Effector memory CD8-positive, alpha-beta T cell (primary cell): ENCODE measurements around the gene CYP26A1.

Source experiments
- ATAC-seq: fragments of 150-1000 bp; cut with Tn5 transposase; replicated peaks from 2 replicates; pipeline ENCODE4 v1.10.0; 2021; ENCODE audit warnings: mild to moderate bottlenecking, moderate library complexity
- DNase-seq, 3 experiments: peaks; one replicate each; pipeline ENCODE4 v3.0.0; 2021
- H3K27ac Mint-ChIP-seq, 2 donors: one replicate each; pipeline ENCODE4 v1.8.0; 2022; ENCODE audit warnings: mild to moderate bottlenecking in 2 of 2, mixed read lengths in 2 of 2, moderate library complexity in 2 of 2
- H3K27me3 Mint-ChIP-seq, 2 donors: one replicate each; pipeline ENCODE4 v1.8.0; 2022; ENCODE audit warnings: mixed read lengths in 2 of 2
- H3K36me3 Mint-ChIP-seq: one replicate; pipeline ENCODE4 v1.8.0; 2022; ENCODE audit warnings: mild to moderate bottlenecking, moderate library complexity, mixed read lengths; ENCODE audit not compliant: insufficient read depth
- H3K4me1 Mint-ChIP-seq, 2 donors: one replicate each; pipeline ENCODE4 v1.8.0; 2022; ENCODE audit warnings: low read depth in 2 of 2, mixed read lengths in 2 of 2
- H3K4me3 Mint-ChIP-seq, 2 donors: one replicate each; pipeline ENCODE4 v1.8.0; 2022; ENCODE audit warnings: mild to moderate bottlenecking in 2 of 2, mixed read lengths in 2 of 2, moderate library complexity in 2 of 2
- H3K9me3 Mint-ChIP-seq, 2 donors: one replicate each; pipeline ENCODE4 v1.8.0; 2022; ENCODE audit warnings: mixed read lengths in 2 of 2
- total RNA-seq, 9 experiments: gene quantifications; one replicate each; lab custom pipeline; 2026; lab: John Stamatoyannopoulos, UW

Gene CYP26A1, protein sequence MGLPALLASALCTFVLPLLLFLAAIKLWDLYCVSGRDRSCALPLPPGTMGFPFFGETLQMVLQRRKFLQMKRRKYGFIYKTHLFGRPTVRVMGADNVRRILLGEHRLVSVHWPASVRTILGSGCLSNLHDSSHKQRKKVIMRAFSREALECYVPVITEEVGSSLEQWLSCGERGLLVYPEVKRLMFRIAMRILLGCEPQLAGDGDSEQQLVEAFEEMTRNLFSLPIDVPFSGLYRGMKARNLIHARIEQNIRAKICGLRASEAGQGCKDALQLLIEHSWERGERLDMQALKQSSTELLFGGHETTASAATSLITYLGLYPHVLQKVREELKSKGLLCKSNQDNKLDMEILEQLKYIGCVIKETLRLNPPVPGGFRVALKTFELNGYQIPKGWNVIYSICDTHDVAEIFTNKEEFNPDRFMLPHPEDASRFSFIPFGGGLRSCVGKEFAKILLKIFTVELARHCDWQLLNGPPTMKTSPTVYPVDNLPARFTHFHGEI
- 0 to 0.07 (median 0) reads per million in 9 experiments for total RNA-seq

GRCh38 chr10:93073539-93074146 is at the start of gene CYP26A1:
Gene CYP26A1, plus strand, starts transcription at chr10:93073893. Its CDS starts 42 bp downstream, at chr10:93073935.
- Mint-ChIP-seq H3K27ac (no peak within 1 kb of the TSS), H3K9me3 (no peaks in the 10 kb centered on the region), H3K4me3 (peak within 1 kb of the TSS; percentile 77 to 85), H3K27me3 (peaks cover 59 to 91% of the 10 kb centered on the region in 2 donors), H3K36me3 (no peaks in the 10 kb centered on the region), H3K4me1 (peaks cover 7 to 25% of the 10 kb centered on the region in 2 donors)
- no peak for DNase-seq
- ATAC-seq, result peak; percentile 22

DNA sequence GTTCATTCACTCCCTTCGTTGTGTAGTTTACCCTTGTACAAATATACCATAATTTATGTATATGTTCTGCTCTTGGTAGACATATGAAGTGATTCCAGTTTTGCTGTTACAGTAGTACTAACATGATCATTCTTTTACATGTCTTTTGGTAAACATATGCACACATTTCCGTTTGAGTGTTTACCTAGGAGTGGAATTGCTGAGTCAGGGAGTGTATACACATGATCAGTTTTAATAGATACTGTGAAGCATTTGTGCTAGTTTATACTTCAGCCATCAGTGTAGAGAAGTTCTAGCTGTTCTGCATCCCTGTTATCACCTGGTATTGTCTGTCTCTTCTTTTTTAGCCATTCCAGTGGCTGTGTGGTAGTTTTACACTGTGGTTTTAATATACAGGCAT is 47.6 kb upstream of the CYP26A1 start:
- no peak overlapping the region for H3K4me3 Mint-ChIP-seq

GRCh38 chr10:93027508-93027907 is 46.2 kb upstream of the CYP26A1 start:
- Mint-ChIP-seq H3K4me1 (peaks cover under 1 to 2% of the 10 kb centered on the region in 2 donors), H3K36me3 (no peaks in the 10 kb centered on the region), H3K27ac (no peak overlapping the region), H3K9me3 (no peaks in the 10 kb centered on the region), H3K27me3 (no peaks in the 10 kb centered on the region), H3K4me3 (no peak overlapping the region)
- ATAC-seq, result no peak
- DNase-seq, result no peak

More for the DNA sequence above, 47.6 kb upstream of the CYP26A1 start:
- ATAC-seq (no peak), DNase-seq (no peak)
- Mint-ChIP-seq H3K36me3 (peaks cover 3% of the 10 kb centered on the region), H3K9me3 (no peaks in the 10 kb centered on the region), H3K27me3 (no peaks in the 10 kb centered on the region), H3K4me1 (peaks cover 0 to 2% of the 10 kb centered on the region in 2 donors), H3K27ac (no peak overlapping the region)

DNA sequence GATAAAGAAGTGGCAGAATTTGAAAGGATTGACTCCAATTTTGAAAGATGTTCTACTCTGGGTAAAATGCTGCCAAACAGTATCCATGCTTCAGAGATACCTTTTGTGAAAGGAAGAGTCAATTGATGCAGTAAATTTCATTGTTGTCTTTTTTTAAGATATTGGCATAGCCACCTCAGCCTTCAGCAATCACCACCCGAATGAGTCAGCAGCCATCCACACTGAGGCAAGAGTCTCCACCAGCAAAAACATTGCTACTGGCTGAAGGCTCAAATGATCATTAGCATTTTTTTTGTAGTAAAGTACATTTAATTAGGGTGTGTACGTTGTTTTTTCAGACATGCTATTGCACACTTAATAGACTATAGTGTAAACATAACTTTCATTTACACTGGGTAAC is 44.8 kb upstream of the CYP26A1 start:
- no peaks in the 10 kb centered on the region for H3K27me3 Mint-ChIP-seq
- no peak overlapping the region for H3K4me3 Mint-ChIP-seq
- no peak overlapping the region for H3K27ac Mint-ChIP-seq
- ATAC-seq (no peak), DNase-seq (no peak)
- H3K9me3 Mint-ChIP-seq, result no peaks in the 10 kb centered on the region
- peaks cover 2 to 4% of the 10 kb centered on the region in 2 donors for H3K4me1 Mint-ChIP-seq
- no peaks in the 10 kb centered on the region for H3K36me3 Mint-ChIP-seq

GRCh38 chr10:93030409-93030808 is 43.3 kb upstream of the CYP26A1 start:
- H3K27me3 Mint-ChIP-seq, result no peaks in the 10 kb centered on the region
- H3K4me3 Mint-ChIP-seq, result no peak overlapping the region
- no peaks in the 10 kb centered on the region for H3K9me3 Mint-ChIP-seq
- no peaks in the 10 kb centered on the region for H3K36me3 Mint-ChIP-seq
- ATAC-seq (no peak), DNase-seq (no peak)
- no peak overlapping the region for H3K27ac Mint-ChIP-seq
- peaks cover 2 to 4% of the 10 kb centered on the region in 2 donors for H3K4me1 Mint-ChIP-seq

DNA sequence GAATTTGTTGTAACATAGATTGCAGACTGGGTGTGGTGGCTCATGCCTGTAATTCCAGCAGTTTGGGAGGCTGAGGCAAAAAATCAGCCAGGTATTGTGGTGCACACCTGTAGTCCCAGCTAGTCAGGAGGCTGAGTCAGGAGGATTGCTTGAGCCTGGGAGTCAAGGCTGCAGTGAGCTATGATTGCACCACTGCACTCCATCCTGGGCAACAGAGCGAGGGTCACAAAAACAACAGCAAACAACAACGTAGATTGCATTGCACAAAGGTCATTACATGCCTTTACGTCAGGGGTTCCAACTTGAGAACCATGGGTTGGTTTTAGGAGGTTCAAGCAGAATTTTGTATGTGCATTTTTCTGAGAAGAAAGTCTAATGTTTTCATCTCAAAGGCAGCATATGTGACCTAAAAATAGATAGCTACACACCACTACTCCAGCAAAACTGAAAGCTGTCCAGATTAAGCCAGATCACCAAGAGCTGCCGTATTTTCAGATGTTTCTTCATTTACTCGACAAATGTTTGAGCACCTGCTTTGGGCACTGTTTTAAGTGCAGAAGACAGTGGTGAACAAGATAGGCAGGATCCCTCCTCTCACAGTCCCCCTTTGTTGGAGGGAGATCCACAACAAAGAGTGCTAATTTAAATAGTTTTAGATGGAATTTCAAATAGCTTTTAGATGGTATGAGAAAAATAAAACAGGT is 41.4 kb upstream of the CYP26A1 start:
- Mint-ChIP-seq H3K27me3 (no peaks in the 10 kb centered on the region), H3K9me3 (no peaks in the 10 kb centered on the region), H3K27ac (no peak overlapping the region), H3K4me3 (no peak overlapping the region), H3K36me3 (no peaks in the 10 kb centered on the region), H3K4me1 (peaks cover 0 to 4% of the 10 kb centered on the region in 2 donors)
- ATAC-seq, result no peak
- DNase-seq, result no peak

DNA sequence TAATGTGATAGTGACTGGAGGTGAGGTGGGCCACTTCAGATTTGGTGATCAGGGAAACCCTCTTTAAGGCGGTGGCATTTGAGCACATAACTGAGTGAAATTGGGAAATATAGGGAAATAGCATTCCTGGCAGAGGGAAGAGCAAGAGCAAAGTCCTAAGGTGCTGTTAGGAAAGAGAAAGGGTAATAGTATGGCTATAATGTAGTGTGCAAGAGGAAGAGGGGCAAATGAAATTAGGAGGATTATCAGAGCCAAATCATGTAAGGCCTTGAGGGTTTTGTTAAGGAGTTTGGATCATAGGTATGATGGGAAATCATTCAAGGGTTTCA is 40.9 kb upstream of the CYP26A1 start:
- H3K27me3 Mint-ChIP-seq, result no peaks in the 10 kb centered on the region
- H3K36me3 Mint-ChIP-seq, result peaks cover 2% of the 10 kb centered on the region
- H3K27ac Mint-ChIP-seq, result no peak overlapping the region
- peaks cover 0 to 4% of the 10 kb centered on the region in 2 donors for H3K4me1 Mint-ChIP-seq
- ATAC-seq (no peak), DNase-seq (no peak)
- no peak overlapping the region for H3K4me3 Mint-ChIP-seq
- no peaks in the 10 kb centered on the region for H3K9me3 Mint-ChIP-seq

DNA sequence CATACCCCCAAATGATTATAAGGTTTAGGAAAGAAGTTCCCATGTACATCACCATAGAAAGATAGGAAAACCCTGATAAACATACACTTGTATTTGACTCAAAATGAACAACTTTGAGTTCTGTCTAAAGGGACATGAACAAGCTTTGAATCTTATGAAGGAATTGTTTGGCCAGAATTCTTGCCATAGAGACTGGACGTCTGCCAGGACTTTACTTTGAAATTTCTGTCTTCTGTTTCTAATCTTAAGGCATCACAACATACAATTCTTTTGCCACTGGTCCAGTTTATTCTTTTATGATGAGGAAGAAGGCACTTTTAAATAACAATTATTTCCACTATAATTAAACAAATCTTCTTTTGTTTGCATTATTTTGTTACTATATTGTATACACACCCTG is 39.3 kb upstream of the CYP26A1 start:
- no peak for ATAC-seq
- H3K4me1 Mint-ChIP-seq, result peaks cover 0 to 4% of the 10 kb centered on the region in 2 donors
- H3K36me3 Mint-ChIP-seq, result peaks cover 2% of the 10 kb centered on the region
- H3K27me3 Mint-ChIP-seq, result no peaks in the 10 kb centered on the region
- no peak for DNase-seq
- no peak overlapping the region for H3K27ac Mint-ChIP-seq
- H3K9me3 Mint-ChIP-seq, result no peaks in the 10 kb centered on the region
- H3K4me3 Mint-ChIP-seq, result no peak overlapping the region

GRCh38 chr10:93039110-93039509 is 34.6 kb upstream of the CYP26A1 start:
- Mint-ChIP-seq H3K4me1 (no peaks in the 10 kb centered on the region), H3K4me3 (no peak overlapping the region), H3K27me3 (no peaks in the 10 kb centered on the region), H3K27ac (no peak overlapping the region), H3K36me3 (peaks cover 2% of the 10 kb centered on the region), H3K9me3 (no peaks in the 10 kb centered on the region)
- ATAC-seq (no peak), DNase-seq (no peak)

GRCh38 chr10:93039721-93040120 is 34.0 kb upstream of the CYP26A1 start:
- Mint-ChIP-seq H3K9me3 (no peaks in the 10 kb centered on the region), H3K36me3 (peaks cover 2% of the 10 kb centered on the region), H3K27ac (no peak overlapping the region), H3K27me3 (no peaks in the 10 kb centered on the region), H3K4me3 (no peak overlapping the region), H3K4me1 (no peaks in the 10 kb centered on the region)
- ATAC-seq (no peak), DNase-seq (no peak)

GRCh38 chr10:93054486-93054885 is 19.2 kb upstream of the CYP26A1 start:
- Mint-ChIP-seq H3K9me3 (no peaks in the 10 kb centered on the region), H3K27ac (no peak overlapping the region), H3K4me3 (no peak overlapping the region), H3K27me3 (no peaks in the 10 kb centered on the region), H3K36me3 (no peaks in the 10 kb centered on the region), H3K4me1 (no peaks in the 10 kb centered on the region)
- DNase-seq (no peak), ATAC-seq (no peak)

DNA sequence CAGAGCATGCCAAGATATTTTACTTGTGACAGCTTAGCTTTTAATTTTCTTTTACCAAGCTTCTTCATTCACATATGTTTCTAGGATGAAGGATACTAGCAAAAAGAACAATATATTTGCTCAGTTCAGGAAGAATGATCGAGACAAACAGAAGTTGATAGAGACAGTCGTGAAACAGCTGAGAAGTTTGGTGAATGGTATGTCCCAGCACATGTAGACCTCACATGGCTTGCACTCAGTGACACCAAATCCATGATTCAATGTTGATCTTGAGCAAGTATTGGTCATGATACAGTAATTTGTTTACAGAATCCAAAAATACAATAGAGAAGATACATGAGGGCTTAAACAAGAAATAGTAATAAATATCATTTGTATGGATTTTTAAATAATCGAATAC is 15.6 kb upstream of the CYP26A1 start:
- no peak for DNase-seq
- Mint-ChIP-seq H3K4me3 (no peak overlapping the region), H3K9me3 (no peaks in the 10 kb centered on the region), H3K27me3 (peaks cover 5 to 21% of the 10 kb centered on the region in 2 donors), H3K27ac (no peak overlapping the region), H3K4me1 (peaks cover 15 to 16% of the 10 kb centered on the region in 2 donors), H3K36me3 (peaks cover 4% of the 10 kb centered on the region)
- ATAC-seq, result no peak

DNA sequence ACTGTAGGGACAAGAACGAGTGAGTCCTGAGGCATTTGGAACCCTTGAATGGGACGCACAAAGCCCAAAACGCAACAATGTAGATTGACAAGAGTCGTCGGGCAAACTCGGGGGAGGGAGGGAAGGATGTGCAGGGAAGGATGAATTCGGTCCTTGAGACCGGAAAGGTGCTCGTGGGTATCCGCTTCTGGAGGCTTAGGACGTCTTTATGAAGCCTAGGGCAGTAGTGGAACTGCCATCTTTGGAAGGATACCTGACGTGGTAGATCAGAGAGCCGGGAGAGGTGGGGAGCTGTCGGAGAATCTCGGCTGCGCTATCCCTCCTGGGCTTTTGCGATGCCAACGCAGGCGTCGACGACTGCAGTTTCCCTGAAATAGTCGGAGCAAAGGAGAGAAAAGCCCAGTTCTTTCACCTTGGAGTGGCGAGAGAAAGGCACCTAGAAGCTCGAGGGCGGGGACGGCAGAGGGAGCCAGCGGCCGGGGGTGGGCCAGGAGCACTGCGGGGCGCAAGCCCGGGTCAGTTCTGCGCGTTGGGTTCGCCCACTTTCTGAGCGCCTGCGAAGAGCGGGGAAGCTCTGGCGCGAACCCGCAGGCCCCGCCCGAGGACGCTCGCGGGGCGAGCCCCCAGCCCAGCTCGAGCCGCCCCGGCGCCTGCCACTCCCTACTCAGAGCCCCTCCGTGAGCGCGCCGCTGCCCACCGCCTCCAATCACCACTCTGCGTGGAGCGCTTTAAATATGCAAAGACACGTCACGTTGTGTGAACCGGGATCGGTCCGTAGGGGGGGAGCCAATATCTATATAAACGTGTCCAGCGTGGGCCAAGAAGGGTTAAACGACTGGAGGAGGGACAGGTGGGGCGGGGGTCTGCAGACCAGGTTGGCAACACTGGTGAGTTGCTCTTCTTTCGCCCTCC is 13.5 kb upstream of the CYP26A1 start, which contains the start of gene CYP26C1:
Gene CYP26C1, plus strand, starts transcription at position 824 of the 912 bp plus-strand sequence. CDS start 466 bp downstream, outside the sequence.
- no peak for DNase-seq
- Mint-ChIP-seq H3K36me3 (peaks cover 4% of the 10 kb centered on the region), H3K4me3 (peak within 1 kb of the TSS; percentile 74), H3K9me3 (no peaks in the 10 kb centered on the region), H3K27ac (no peak within 1 kb of the TSS), H3K4me1 (peaks cover 15 to 18% of the 10 kb centered on the region in 2 donors), H3K27me3 (peaks cover 13 to 39% of the 10 kb centered on the region in 2 donors)
- ATAC-seq, result no peak
